ENCODE results near the gene CA11.

GRCh38 chr19:48603001-48603400 lies 43.0 kb downstream of the CA11 start:
- no peak for TF ChIP-seq POLR2A (IDR thresholded peaks at IDR 0.05; ENCODE audit: low read depth)
- TF ChIP-seq CTCF (IDR thresholded peaks at IDR 0.05): no peak
- TF ChIP-seq POLR2AphosphoS5 (IDR thresholded peaks at IDR 0.05): no peak
- TF ChIP-seq EP300 (IDR thresholded peaks at IDR 0.05): no peak

Measured in esophagus muscularis mucosa (tissue), 4 donors.